UCSD-AML1 (cell line): ENCODE data around the gene BPIFB2.
"Not testable (repeated sequence)": the region's sequence is repeated elsewhere in the genome, so short reads cannot be mapped to it uniquely, and the experiment has no call there.

Experiments used
- DNase-seq: peaks from one replicate; lab custom pipeline; 2025; ENCODE audit not compliant: unreplicated experiment; lab: John Stamatoyannopoulos, UW

Gene BPIFB2

GRCh38 chr20:32970973-32971300 is 36.6 kb upstream of the BPIFB2 start:
- DNase-seq, result no peak

DNA sequence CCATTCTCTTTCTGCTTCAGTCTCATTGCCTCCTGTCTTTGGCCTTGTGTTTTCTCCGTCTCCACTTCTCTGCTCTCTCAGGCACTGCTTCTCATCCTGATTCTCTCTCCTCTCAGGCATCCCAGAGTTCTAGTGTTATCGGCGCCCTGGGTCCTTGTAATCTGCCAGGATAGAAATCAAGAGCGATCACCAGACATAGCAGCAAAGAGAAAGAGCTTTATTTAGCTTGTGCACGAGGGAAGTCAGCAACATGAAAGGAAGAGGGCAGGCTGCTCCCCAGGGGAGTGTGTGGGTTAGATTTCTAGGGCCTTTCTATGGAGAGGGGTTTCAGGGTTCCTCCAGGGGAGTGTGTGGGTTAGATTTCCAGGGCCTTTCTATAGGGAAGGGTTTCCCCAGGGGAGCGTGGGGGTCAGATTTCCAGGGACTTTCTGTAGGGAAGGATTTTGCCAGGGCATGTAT is 35.8 kb upstream of the BPIFB2 start:
- no peak for DNase-seq

- DNase-seq, result peak; percentile 77
These were observed 35.1 kb upstream of the BPIFB2 start for GRCh38 chr20:32972181-32973076.

- DNase-seq, result no peak
These were observed 34.3 kb upstream of the BPIFB2 start for GRCh38 chr20:32973077-32973717.

GRCh38 chr20:32974204-32975064 is 33.1 kb upstream of the BPIFB2 start:
- DNase-seq, result not testable (repeated sequence)

- not testable (repeated sequence) for DNase-seq
These were observed 32.4 kb upstream of the BPIFB2 start for GRCh38 chr20:32975121-32975520.

DNA sequence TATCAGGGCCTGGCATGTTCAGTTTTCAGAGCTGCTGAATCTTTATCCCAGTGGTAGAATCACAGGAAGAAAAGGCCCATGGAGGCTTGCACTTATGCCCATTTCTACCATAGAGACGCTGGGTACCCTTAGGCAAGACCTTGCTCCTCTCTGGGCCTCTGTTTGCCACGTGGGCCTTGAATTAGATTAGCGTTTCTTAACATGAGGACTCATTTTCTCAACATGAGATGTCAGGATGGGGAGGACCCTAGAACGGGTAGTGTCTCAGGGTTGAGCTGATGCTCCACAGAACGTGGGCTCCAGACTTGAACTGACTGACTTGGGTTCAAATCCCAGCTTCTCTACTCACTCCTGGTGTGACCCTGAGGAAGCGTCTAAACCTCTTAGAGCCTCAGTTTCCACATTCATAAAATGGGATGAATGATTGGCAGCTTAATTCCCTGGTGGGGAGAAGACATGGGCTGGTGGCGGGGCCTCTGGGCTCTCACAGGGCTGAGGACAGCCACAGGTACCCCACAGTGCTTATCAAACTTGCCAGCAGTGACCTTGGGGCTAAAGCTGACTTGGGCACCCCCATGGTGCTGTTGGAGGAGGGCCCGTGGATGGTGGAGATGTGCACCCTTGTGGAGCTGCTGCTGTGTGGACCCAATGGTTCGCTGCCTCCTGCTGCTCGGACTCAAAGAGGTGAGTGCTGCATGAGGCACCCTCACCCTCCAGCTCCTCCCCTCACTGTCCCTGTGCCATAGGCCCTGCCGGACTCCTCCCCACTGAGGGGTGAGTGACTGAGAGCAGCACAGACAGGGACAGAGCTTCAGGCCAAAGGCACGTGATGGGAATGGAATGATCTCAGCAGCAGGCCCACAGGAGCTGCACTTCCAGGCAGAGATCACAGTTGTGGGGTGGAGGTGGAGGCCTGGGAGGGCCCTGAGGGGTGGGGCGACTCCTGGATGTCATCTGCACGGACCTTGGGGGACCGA is 31.5 kb upstream of the BPIFB2 start:
- no peak for DNase-seq

GRCh38 chr20:32976746-32977145 is 30.8 kb upstream of the BPIFB2 start:
- DNase-seq, result no peak

DNA sequence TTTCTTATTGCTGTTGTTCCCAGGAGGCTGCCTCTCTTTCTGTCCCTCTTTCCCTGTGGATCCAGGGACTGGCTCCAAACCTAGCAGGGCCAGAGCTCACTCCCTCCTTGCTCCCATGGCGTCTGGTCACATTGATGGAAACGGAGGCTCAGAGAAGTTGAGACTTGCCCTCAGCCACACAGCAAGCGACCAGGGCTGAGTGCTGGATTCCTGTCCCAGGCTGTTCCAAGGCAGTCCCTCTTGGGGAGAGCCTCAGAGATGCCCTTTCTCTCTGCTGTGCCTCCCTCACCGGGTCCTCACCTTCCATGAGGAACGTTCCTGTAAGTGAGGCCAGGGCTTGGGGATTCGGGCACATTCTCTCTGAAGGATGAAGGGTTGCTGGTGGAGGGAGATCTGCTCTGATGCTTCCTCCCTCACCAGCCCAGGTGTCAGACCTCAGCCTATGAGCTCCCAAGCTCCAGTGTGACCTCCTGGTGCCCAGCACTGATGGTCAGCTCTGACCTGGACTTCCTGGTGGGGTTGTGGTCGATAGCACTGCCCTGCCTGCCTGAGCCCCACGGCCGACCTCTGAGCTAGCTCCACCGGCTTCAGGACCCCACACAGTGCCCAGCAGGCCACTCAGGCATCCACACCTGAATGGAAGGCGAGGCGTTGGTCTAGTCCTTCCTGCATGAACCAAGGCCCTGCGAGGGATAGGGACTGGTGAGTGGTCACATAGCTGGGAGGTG is 30.1 kb upstream of the BPIFB2 start:
- DNase-seq, result no peak

DNA sequence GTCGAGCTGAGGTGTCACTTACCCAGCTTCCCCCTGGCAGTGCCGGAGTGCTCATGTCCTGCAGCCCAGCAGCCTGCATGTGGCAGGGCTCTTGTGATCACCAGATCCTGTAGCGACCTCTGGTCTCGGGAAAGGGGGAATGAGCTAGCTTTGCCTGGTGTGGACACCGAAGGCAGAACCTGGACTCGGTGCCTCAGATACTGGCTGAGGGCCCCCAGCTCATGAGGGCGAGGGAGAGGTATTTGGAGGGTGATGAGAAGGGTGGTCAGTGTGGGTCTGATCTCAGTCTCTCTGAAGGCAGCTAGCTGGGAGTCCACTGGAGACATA is 29.5 kb upstream of the BPIFB2 start:
- DNase-seq, result no peak

DNA sequence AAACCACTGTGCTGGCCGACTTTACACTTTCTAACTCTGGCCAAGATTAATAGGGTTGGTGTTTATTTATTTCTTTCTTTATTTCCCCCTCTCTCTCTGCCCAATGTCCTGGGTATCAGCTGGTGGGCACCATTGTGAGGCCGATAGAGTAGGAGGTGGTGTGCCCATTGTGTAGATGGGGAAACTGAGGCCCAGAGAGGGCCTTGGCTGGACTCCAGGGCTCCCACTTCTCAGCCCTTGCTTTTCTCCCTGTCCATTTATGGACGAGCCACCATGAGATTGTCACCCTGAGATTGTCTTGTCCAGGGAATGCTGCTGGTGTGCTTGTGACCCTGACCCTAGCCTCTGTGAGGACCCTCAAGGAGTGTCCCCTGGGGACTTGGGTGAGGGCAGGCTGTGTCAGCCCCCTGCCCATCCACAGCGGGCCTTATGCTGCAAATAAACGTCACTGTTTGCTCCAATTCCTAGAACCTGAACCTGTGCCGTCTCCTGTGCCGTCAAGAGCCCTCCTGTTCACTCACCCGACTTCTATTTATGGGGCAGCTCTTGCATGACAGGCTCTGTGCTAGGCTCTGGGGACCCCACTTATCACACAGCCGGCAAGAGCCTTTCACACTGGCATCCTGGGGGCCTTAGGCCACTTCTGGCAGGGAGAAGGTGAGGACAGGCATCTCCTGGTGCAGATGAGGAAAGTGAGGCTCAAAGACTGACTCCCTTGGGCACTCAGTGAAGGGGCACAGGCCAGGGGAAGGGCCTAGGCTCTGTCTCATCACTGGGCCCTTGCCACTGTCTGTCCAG is 28.1 kb upstream of the BPIFB2 start:
- DNase-seq, result no peak

- no peak for DNase-seq
These were observed 27.2 kb upstream of the BPIFB2 start for GRCh38 chr20:32980131-32980941.

DNA sequence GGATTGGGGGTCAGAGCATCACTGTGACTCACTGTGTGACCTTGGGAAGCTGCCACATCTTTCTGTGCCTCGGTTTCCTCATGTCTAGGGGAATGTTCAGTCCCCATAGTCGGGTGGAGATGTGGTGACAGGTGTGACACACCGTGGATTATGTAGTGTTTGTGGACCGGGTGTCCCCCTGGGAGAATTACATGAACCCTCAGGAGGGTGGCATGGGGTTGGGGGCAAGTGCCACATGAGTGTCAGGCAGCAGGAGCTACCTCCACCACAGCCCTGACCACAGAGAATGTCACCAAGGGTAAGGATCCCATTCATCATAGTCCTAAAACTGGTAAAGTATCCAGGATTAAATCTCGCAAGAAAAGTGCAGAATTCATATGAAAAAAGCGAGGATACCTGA is 26.5 kb upstream of the BPIFB2 start:
- no peak for DNase-seq

DNA sequence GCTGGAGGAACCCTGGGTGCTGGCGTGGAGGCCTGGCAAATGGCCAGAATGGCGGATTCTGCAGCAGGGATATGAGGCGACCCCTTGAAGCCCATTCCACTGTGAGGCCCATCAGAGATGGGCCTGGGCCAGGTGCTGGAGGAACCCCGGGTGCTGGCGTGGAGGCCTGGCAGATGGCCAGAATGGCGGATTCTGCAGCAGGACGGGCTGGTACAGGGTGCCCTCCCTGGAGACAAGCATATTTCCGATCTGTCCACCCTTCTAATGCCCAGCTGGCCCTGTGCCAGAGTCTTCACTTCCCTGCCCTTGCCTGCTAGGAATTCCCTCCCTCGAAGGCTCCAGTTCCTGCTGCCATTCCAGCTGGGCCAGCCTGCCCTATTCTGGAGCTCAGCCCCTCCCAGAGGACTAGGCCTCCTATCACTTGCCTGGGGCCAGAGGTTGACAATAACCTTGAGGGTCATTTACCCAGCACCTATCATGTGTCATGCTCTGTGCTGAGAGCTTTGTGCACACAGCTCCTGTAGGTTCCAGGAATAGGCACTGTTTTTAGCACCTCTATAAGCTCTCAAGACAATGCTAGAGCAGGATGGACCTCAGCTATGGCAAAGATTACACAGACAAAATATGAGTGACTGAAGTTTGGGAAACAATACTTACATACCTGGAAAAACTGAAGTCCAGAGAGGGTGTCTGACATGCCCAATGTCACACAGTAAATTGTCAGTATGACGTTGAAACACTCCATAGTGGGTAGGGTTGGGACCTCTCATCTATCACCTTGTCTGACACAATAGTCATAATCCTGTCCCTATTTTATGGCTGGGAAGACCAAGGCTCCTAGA is 24.7 kb upstream of the BPIFB2 start:
- no peak for DNase-seq

- no peak for DNase-seq
These were observed 23.9 kb upstream of the BPIFB2 start for GRCh38 chr20:32983459-32984112.

GRCh38 chr20:32984196-32984595 is 23.3 kb upstream of the BPIFB2 start:
- no peak for DNase-seq
